GM19463 (cell line): ENCODE measurements around the gene GAS6.
"Not testable (repeated sequence)": the region's sequence is repeated elsewhere in the genome, so short reads cannot be mapped to it uniquely, and the experiment has no call there.

Experiments
- ATAC-seq: cut with Tn5 transposase; IDR thresholded peaks from one replicate; pipeline ENCODE4 v1.9.1; 2021; ENCODE audit warnings: mild to moderate bottlenecking, moderate library complexity; ENCODE audit not compliant: unreplicated experiment

GAS6 gene

GRCh38 chr13:113842336-113843062 is 21.4 kb downstream of the GAS6 start:
- ATAC-seq = no peak

- ATAC-seq = no peak
Measured at GRCh38 chr13:113841353-113841650, 22.6 kb downstream of the GAS6 start.

GRCh38 chr13:113840541-113841352 is 23.1 kb downstream of the GAS6 start:
- ATAC-seq = no peak

GRCh38 chr13:113839536-113840204 is 24.2 kb downstream of the GAS6 start:
- ATAC-seq = no peak

GRCh38 chr13:113838711-113839201 is 25.1 kb downstream of the GAS6 start:
- ATAC-seq = no peak

- no peak for ATAC-seq
Measured at GRCh38 chr13:113837560-113838355, 26.1 kb downstream of the GAS6 start.

GRCh38 chr13:113836768-113837559 is 26.9 kb downstream of the GAS6 start:
- ATAC-seq = no peak

- ATAC-seq = no peak
Measured at GRCh38 chr13:113835461-113836270, 28.2 kb downstream of the GAS6 start.

GRCh38 chr13:113834496-113835200 is 29.2 kb downstream of the GAS6 start:
- no peak for ATAC-seq

- ATAC-seq = not testable (repeated sequence)
Measured at GRCh38 chr13:113834006-113834405, 29.9 kb downstream of the GAS6 start.

GRCh38 chr13:113833111-113833830 is 30.6 kb downstream of the GAS6 start:
- no peak for ATAC-seq

- no peak for ATAC-seq
Measured at GRCh38 chr13:113832631-113833030, 31.2 kb downstream of the GAS6 start.

- no peak for ATAC-seq
Measured at GRCh38 chr13:113832205-113832604, 31.7 kb downstream of the GAS6 start.

GRCh38 chr13:113831061-113831460 is 32.8 kb downstream of the GAS6 start:
- ATAC-seq = no peak

- ATAC-seq = not testable (repeated sequence)
Measured at GRCh38 chr13:113830426-113830950, 33.4 kb downstream of the GAS6 start.

GRCh38 chr13:113828282-113828825 is 35.5 kb downstream of the GAS6 start:
- ATAC-seq = no peak

GRCh38 chr13:113827021-113827420 is 36.9 kb downstream of the GAS6 start:
- ATAC-seq = no peak
